ENCODE data around the gene MEPE.

DNA sequence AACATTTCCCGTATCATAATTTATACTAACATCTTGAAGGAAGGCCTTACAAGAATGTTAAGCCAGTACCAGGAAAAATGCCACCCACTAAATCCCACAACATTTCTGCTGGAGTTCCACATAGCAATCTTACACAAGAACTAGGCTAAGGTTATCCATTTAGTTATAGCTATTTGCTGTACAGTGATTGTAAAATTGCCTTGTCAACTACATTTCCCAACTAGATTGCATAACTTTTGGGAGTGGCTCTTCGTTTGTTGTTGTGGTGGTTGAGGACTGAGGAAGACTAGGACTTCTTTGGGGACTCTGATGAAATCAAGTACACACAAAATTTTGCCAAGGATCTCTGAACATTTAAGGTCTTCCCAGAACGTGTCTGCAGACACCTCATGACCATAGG is 25.4 kb upstream of the MEPE start:
- TF ChIP-seq POLR2A (IDR thresholded peaks at IDR 0.05; ENCODE audit: borderline replicate concordance, extremely low read depth, insufficient read depth, insufficient read length) = no peak
- TF ChIP-seq, protein P1, sequence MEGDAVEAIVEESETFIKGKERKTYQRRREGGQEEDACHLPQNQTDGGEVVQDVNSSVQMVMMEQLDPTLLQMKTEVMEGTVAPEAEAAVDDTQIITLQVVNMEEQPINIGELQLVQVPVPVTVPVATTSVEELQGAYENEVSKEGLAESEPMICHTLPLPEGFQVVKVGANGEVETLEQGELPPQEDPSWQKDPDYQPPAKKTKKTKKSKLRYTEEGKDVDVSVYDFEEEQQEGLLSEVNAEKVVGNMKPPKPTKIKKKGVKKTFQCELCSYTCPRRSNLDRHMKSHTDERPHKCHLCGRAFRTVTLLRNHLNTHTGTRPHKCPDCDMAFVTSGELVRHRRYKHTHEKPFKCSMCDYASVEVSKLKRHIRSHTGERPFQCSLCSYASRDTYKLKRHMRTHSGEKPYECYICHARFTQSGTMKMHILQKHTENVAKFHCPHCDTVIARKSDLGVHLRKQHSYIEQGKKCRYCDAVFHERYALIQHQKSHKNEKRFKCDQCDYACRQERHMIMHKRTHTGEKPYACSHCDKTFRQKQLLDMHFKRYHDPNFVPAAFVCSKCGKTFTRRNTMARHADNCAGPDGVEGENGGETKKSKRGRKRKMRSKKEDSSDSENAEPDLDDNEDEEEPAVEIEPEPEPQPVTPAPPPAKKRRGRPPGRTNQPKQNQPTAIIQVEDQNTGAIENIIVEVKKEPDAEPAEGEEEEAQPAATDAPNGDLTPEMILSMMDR (IDR thresholded peaks at IDR 0.05 in 2 of 3, conservative IDR thresholded peaks at IDR 0.05 in 1 of 3; ENCODE audit: borderline replicate concordance in 1 of 3, insufficient read depth in 1 of 3, low read depth in 2 of 3, low read length in 2 of 3) = no peak
- TF ChIP-seq CEBPB (IDR thresholded peaks at IDR 0.05; ENCODE audit: low read depth) = no peak
- no peak for TF ChIP-seq SIN3A (IDR thresholded peaks at IDR 0.05; ENCODE audit: low read depth)
- TF ChIP-seq POLR2AphosphoS5 (IDR thresholded peaks at IDR 0.05; ENCODE audit: low read depth, low read length) = no peak
- TF ChIP-seq EZH2 (IDR thresholded peaks at IDR 0.05) = no peak
- TF ChIP-seq YY1 (IDR thresholded peaks at IDR 0.05; ENCODE audit: extremely low read depth, insufficient replicate concordance, low read depth, low read length) = no peak
